OCI-LY1 (cell line): ENCODE measurements around the gene TBXAS1.

Source experiments
- EZH2 ChIP-seq: fragments of 200-600 bp; sonication (generic), shearing (Covaris generic); IDR thresholded peaks from 2 replicates; pipeline ENCODE4 v1.8.0; 2017; ENCODE audit warnings: borderline replicate concordance, mixed run types, mild to moderate bottlenecking, antibody characterized with exemption, low read length, moderate library complexity, mixed read lengths
- TF ChIP-seq, protein P1 (sequence below): fragments of 200-600 bp; sonication (generic), shearing (Covaris generic); IDR thresholded peaks from 2 replicates; pipeline ENCODE4 v1.5.1; 2017; ENCODE audit warnings: mild to moderate bottlenecking, antibody characterized with exemption, low read length, moderate library complexity, mixed read lengths

DNA sequence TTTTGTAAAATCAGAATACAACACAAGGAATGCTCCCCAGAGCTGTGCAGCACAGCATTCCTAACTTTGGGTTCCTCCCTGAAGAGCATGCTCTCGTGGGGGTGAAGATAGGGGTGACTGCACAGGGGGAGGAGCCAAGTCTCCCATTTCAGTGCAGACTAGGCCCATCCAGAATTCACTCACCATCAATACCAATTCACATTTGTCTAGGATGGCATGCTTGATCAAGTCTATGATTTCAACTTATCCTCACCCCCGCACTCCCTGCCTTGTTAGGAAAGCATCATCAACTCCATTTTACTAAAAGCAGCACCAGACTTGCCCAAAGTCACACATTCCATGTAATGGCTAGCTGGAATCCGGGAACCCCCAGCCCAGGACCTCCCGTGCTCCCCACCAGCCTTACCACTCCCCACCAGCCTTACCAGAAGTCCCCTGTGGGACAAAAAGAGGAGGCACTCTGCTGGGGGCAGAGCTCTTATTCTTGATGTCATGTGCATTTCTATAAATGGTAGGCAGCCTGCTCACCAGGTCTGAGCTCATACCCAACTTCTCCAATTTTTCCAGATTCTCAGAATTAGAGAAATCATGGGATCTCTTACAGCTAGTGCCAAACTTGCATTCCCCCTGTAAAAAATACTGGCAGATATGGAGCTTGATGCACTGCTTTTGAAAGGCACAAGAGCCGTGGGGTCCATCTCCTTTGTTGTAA lies 227.5 kb downstream of the TBXAS1 start:
- TF ChIP-seq, protein P1, sequence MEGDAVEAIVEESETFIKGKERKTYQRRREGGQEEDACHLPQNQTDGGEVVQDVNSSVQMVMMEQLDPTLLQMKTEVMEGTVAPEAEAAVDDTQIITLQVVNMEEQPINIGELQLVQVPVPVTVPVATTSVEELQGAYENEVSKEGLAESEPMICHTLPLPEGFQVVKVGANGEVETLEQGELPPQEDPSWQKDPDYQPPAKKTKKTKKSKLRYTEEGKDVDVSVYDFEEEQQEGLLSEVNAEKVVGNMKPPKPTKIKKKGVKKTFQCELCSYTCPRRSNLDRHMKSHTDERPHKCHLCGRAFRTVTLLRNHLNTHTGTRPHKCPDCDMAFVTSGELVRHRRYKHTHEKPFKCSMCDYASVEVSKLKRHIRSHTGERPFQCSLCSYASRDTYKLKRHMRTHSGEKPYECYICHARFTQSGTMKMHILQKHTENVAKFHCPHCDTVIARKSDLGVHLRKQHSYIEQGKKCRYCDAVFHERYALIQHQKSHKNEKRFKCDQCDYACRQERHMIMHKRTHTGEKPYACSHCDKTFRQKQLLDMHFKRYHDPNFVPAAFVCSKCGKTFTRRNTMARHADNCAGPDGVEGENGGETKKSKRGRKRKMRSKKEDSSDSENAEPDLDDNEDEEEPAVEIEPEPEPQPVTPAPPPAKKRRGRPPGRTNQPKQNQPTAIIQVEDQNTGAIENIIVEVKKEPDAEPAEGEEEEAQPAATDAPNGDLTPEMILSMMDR = no peak
- TF ChIP-seq EZH2 = no peak
